Heart left ventricle (tissue), 16 donors: ENCODE measurements around the gene RHOBTB1. TPM values are rescaled to one million over a fixed set of nuclear protein-coding genes. Genes with fewer than 3 reads are reported as not detected.

Experiments
- ATAC-seq, 4 donors: fragments of 200-7000 bp; cut with Tn5 transposase; one replicate each; pipeline ENCODE4 v1.9.1; 2020 to 2022; ENCODE audit warnings: moderate library complexity in 4 of 4, mild to moderate bottlenecking in 3 of 4, moderate number of reproducible peaks in 1 of 4
- DNase-seq, 5 donors: peaks; one replicate each; pipeline ENCODE4 v3.0.0-alpha.2; 2020
- H3K27ac ChIP-seq, 12 donors: fragments of 200-600 bp; sonication (generic) in 4 of 12; one replicate each; pipeline versions ENCODE4 v1.5.0 to v1.8.0; 2016 to 2022; ENCODE audit warnings: mild to moderate bottlenecking in 2 of 12
- H3K27me3 ChIP-seq, 9 donors: fragments of 200-600 bp; sonication (generic) in 2 of 9; one replicate each; pipeline versions ENCODE4 v1.5.1 to v1.8.0; 2016 to 2022; ENCODE audit warnings: mild to moderate bottlenecking in 3 of 9
- H3K36me3 ChIP-seq, 9 donors: fragments of 200-600 bp; sonication (generic) in 2 of 9; one replicate each; pipeline versions ENCODE4 v1.5.0 to v1.8.0; 2018 to 2022; ENCODE audit warnings: mild to moderate bottlenecking in 2 of 9
- H3K4me1 ChIP-seq, 12 donors: fragments of 200-600 bp; sonication (generic) in 4 of 12; one replicate each; pipeline versions ENCODE4 v1.5.0 to v1.8.0; 2016 to 2022; ENCODE audit warnings: mild to moderate bottlenecking in 3 of 12
- H3K4me3 ChIP-seq, 12 donors: fragments of 200-600 bp; sonication (generic) in 4 of 12; one replicate each; pipeline versions ENCODE4 v1.5.0 to v1.8.0; 2017 to 2022; ENCODE audit warnings: mild to moderate bottlenecking in 9 of 12, moderate library complexity in 4 of 12
- H3K9me3 ChIP-seq, 12 donors: fragments of 200-600 bp; sonication (generic) in 4 of 12; one replicate each; pipeline versions ENCODE4 v1.5.0 to v1.8.0; 2016 to 2022; ENCODE audit warnings: mild to moderate bottlenecking in 1 of 12
- POLR2A ChIP-seq, 2 donors: fragments of 450-650 bp; IDR thresholded peaks; one replicate each; pipeline ENCODE4 v1.6.1; 2017; ENCODE audit warnings: antibody characterized with exemption in 2 of 2, mild to moderate bottlenecking in 2 of 2, moderate library complexity in 2 of 2
- WGBS, 4 donors: extraction: QIAGEN DNeasy Blood & Tissue Kit in 2 of 4; methylation state at CpG; one replicate each; pipeline versions ENCODE4 v1.1.5 to v1.1.7; 2013 to 2018; 5-methylcytosine and 5-hydroxymethylcytosine counted together
- intact Hi-C, 10 donors: fragments of 100-400 bp; cut with DNase I; formaldehyde crosslinking; loops; one replicate each; pipeline versions ENCODE4 v1.11.1 to v1.14.2; 2022
- polyA plus RNA-seq, 2 donors: library from polyadenylated mRNA; stranded (reverse); fragments of 200-250 nt; gene quantifications; one replicate each; pipeline ENCODE4 v1.2.3, GENCODE V29; 2013
- total RNA-seq, 9 donors: library from RNA; depleted of rRNA in 2 of 9; stranded (reverse); fragments of >200 nt in 2 of 9; fragmentation: NEBNext Ultra II Directional in 3 of 9; extraction: Animal tissue kit (Norgen Biotek cat#: 25700) in 3 of 9; gene quantifications; one replicate each; pipeline versions ENCODE4 v1.1.0 to v1.2.4, GENCODE V29; 2016 to 2023
- TF ChIP-seq, protein P1 (sequence below), 12 donors: fragments of 200-600 bp; sonication (generic) in 4 of 12; IDR thresholded peaks; one replicate each; pipeline versions ENCODE4 v1.5.0 to v1.8.0; 2018 to 2022; ENCODE audit warnings: antibody characterized with exemption in 12 of 12, mild to moderate bottlenecking in 5 of 12
- donor health status: ischemic (EF 13 %, LVEDD 7.1; RV severe dilation, severe dysfunction).
- donor health status: healthy with polysubstance abuse.
- donor health status: DM: no; HTN: yes; CAD: no.
- donor health status: DM: no; HTN: no; CAD: no.
- donor health status: ischemic (EF 25% LVEDD 6.9; RV normal size, moderate dysfunction).
- donor health status: ischemic (EF 25% LVEDD 5.7; RV mildly dilated, moderate dysfunction).
- donor health status: healthy.
- donor health status: DM: yes; HTN: yes; CAD: no.
- donor health status: ischemic (EF 35%, LVEDD 5.7; RV mildly dilated, moderate dysfunction).
- donor health status: nonischemic (EF 11% LVEDD 7.7; RV severe dilation, severe dysfunction).
- donor health status: DM: yes; HTN: yes; CAD: no.
- donor health status: PGD.
- donor health status: ischemic (EF 29% LVEDD 5.4; RV normal size, mild dysfunction).
- donor health status: nonischemic (EF 23%, LVEDD 6.1; RV moderate dilation, normal function).

The RHOBTB1 gene
- total and polyA plus RNA-seq, 11 donors, result 6.4 to 41.3 (median 14.9) TPM

DNA sequence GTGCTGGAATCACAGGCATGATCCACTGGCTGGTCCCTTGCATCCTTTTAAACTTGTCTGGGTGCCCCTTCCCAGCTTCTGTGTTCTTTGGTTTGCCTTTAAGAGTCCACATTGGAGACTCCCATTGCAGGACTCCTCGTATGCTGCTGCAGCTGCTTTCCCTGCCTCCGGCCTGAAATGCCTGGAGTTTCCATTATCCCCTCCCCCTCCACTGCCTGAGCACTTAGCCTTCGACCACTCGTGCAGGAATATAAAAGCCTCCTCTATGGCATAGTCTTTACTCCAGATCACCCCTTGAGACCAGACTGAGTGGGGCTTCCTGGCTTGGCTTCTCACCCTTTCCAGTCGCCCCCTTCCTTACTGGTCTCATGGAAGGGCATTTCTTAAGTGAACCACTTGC lies 80.2 kb downstream of the RHOBTB1 start:
- no peaks in the 10 kb centered on the region for H3K27me3 ChIP-seq
- TF ChIP-seq POLR2A (IDR thresholded peaks at IDR 0.05), result no peak
- TF ChIP-seq, protein P1, sequence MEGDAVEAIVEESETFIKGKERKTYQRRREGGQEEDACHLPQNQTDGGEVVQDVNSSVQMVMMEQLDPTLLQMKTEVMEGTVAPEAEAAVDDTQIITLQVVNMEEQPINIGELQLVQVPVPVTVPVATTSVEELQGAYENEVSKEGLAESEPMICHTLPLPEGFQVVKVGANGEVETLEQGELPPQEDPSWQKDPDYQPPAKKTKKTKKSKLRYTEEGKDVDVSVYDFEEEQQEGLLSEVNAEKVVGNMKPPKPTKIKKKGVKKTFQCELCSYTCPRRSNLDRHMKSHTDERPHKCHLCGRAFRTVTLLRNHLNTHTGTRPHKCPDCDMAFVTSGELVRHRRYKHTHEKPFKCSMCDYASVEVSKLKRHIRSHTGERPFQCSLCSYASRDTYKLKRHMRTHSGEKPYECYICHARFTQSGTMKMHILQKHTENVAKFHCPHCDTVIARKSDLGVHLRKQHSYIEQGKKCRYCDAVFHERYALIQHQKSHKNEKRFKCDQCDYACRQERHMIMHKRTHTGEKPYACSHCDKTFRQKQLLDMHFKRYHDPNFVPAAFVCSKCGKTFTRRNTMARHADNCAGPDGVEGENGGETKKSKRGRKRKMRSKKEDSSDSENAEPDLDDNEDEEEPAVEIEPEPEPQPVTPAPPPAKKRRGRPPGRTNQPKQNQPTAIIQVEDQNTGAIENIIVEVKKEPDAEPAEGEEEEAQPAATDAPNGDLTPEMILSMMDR (IDR thresholded peaks at IDR 0.05), result no peak

DNA sequence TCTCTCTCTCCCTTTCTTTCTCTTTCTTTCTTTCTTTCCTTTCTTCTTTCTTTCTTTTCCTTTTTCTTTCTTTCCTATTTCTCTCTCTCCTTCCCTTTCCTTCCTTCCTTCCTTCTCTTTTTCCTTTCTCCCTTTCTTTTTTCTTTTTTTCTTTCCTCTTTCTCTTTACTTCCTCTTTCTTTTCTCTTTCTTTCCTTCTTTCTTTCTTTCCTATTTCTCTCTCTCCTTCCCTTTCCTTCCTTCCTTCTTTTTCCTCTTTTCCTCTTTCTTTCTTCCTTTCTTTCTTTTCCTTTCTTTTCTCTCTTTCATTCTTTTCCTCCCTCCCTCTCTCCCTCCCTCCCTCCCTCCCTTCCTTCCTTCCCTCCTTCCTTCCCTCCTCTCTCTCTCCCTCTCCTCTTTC lies 81.5 kb downstream of the RHOBTB1 start:
- no peaks in the 10 kb centered on the region for H3K27me3 ChIP-seq
- H3K4me1 ChIP-seq, result no peaks in the 10 kb centered on the region
- intact Hi-C loops, result no loop called here
- no peaks in the 10 kb centered on the region for H3K36me3 ChIP-seq
- no peak overlapping the region for H3K4me3 ChIP-seq
- no peaks in the 10 kb centered on the region for H3K9me3 ChIP-seq
- no peak overlapping the region for H3K27ac ChIP-seq
- ATAC-seq (no peak), DNase-seq (no peak)
- TF ChIP-seq POLR2A (IDR thresholded peaks at IDR 0.05), result no peak
- TF ChIP-seq, protein P1 (IDR thresholded peaks at IDR 0.05), result no peak

More for the DNA sequence above, 80.2 kb downstream of the RHOBTB1 start:
- intact Hi-C loops, result no loop called here
- Histone ChIP-seq H3K27ac (no peak overlapping the region), H3K4me1 (no peaks in the 10 kb centered on the region), H3K36me3 (peaks cover 0 to 3% (median 0%) of the 10 kb centered on the region in 9 donors), H3K4me3 (no peak overlapping the region), H3K9me3 (no peaks in the 10 kb centered on the region)
- no peak for DNase-seq
- WGBS, 4 donors, result 47 to 61% (median 58%) methylated on average over 5 of the region's 5 CpGs
- no peak for ATAC-seq

DNA sequence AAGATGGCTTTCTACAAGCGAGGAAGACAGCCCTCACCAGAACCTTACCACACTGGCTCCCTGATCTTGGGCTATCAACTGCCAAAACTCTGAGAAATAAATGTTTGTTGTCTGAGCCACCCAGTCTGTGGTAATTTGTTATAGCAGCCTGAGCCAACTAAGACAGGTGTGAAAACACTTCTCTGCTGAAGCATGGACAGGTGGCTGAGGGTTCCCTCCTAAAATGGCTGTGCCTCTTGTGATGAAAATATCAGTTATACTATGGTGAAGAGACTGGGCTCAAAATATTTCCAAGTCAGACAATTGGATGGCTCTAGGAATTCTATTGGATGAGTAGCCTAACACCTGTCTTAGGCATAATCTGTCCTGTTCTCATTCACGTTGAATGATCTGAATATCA lies 87.6 kb downstream of the RHOBTB1 start:
- H3K27ac ChIP-seq, result no peak overlapping the region
- no peak overlapping the region for H3K4me3 ChIP-seq
- no peaks in the 10 kb centered on the region for H3K36me3 ChIP-seq
- no peaks in the 10 kb centered on the region for H3K27me3 ChIP-seq
- WGBS, 4 donors, result 94 to 100% (median 98%) methylated on average over 2 of the region's 2 CpGs
- H3K9me3 ChIP-seq, result peaks cover 0 to 11% (median 0%) of the 10 kb centered on the region in 12 donors
- TF ChIP-seq POLR2A (IDR thresholded peaks at IDR 0.05), result no peak
- TF ChIP-seq, protein P1 (IDR thresholded peaks at IDR 0.05), result no peak
- intact Hi-C loops, result no loop called here
- ATAC-seq, result no peak
- H3K4me1 ChIP-seq, result peaks cover 0 to 16% (median 0%) of the 10 kb centered on the region in 12 donors
- DNase-seq, result no peak

DNA sequence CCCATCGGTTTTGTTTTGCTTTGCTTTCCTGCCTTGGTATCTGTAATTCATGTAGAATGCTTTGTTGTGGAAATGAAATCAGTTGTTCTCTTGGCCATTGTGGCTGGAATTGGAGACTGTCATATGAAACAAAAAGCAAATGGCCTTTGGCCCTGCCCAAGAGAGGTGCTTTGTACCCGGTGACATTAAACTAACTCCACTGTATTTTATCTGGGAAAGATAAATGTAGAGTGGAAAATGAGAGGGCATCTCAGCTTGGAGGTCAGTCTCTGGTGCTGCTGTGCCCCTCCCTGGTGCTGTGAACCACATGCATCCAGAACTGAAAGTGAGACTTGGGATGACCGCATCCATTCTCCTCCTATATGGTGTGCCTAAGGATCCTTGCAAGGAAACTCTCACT lies 90.3 kb downstream of the RHOBTB1 start:
- peaks cover 0 to 26% (median 7%) of the 10 kb centered on the region in 12 donors for H3K4me1 ChIP-seq
- H3K4me3 ChIP-seq, result no peak overlapping the region
- DNase-seq (peak in 1 of 5 donors; percentile 28), ATAC-seq (peak; percentile 27 to 68 (median 50))
- intact Hi-C loops, result loop anchor here in 1 of 10 donors (5.0 kb wide), 1 partner anchor 49 kb away; no protein-coding TSS in a partner anchor
- WGBS, 4 donors, result 65 to 72% (median 67%) methylated on average over 3 of the region's 3 CpGs
- H3K9me3 ChIP-seq, result peaks cover 0 to 21% (median 0%) of the 10 kb centered on the region in 12 donors
- TF ChIP-seq POLR2A (IDR thresholded peaks at IDR 0.05), result no peak
- TF ChIP-seq, protein P1 (IDR thresholded peaks at IDR 0.05), result no peak
- no peaks in the 10 kb centered on the region for H3K36me3 ChIP-seq
- H3K27me3 ChIP-seq, result no peaks in the 10 kb centered on the region
- peak overlapping the region in 6 of 12 donors; percentile 12 to 65 (median 40) for H3K27ac ChIP-seq
